Gastroesophageal sphincter (tissue), 4 donors: ENCODE results near the gene DES. TPM values are rescaled to one million over a fixed set of nuclear protein-coding genes. Genes with fewer than 3 reads are reported as not detected.

Experiments used
- ATAC-seq: fragments of 150-250 bp; one replicate; pipeline ENCODE4 v1.9.1; 2016; ENCODE audit warnings: mild to moderate bottlenecking, moderate library complexity
- H3K27ac ChIP-seq, 4 donors: fragments of 200-600 bp; sonication (generic) in 3 of 4; 1 replicate in 3 of 4; 2 replicates in 1 of 4; pipeline ENCODE4 v1.5.1; 2016 to 2019
- H3K27me3 ChIP-seq: fragments of 200-600 bp; sonication (generic); one replicate; pipeline ENCODE4 v1.5.1; 2019
- H3K36me3 ChIP-seq, 2 donors: fragments of 200-600 bp; sonication (generic); one replicate each; pipeline ENCODE4 v1.5.1; 2019; ENCODE audit warnings: control low read depth in 1 of 2
- H3K4me1 ChIP-seq, 3 donors: fragments of 200-600 bp; sonication (generic); 1 replicate in 2 of 3; 2 replicates in 1 of 3; pipeline ENCODE4 v1.5.1; 2016 to 2019; ENCODE audit warnings: control low read depth in 2 of 3
- H3K4me3 ChIP-seq, 2 donors: fragments of 200-600 bp; sonication (generic); one replicate each; pipeline ENCODE4 v1.5.1; 2019; ENCODE audit warnings: mild to moderate bottlenecking in 1 of 2, moderate library complexity in 1 of 2
- H3K9me3 ChIP-seq, 3 donors: fragments of 200-600 bp; sonication (generic); one replicate each; pipeline ENCODE4 v1.5.1; 2017 to 2019; ENCODE audit warnings: control low read depth in 2 of 3
- EP300 ChIP-seq: sonication (generic); formaldehyde crosslinking; IDR thresholded peaks from one replicate; pipeline ENCODE4 v1.6.1; 2017; ENCODE audit warnings: antibody characterized with exemption, mild to moderate bottlenecking
- POLR2A ChIP-seq, 2 donors: fragments of 450-650 bp; IDR thresholded peaks; one replicate each; pipeline ENCODE4 v1.6.1; 2017; ENCODE audit warnings: antibody characterized with exemption in 2 of 2, mild to moderate bottlenecking in 2 of 2, moderate library complexity in 1 of 2
- POLR2AphosphoS5 ChIP-seq: sonication (generic); formaldehyde crosslinking; IDR thresholded peaks from one replicate; pipeline ENCODE4 v1.6.1; 2017; ENCODE audit warnings: antibody characterized with exemption
- WGBS, 2 donors: methylation state at CpG; one replicate each; pipeline ENCODE4 v1.1.5; 2018; ENCODE audit warnings: low coverage in 1 of 2; 5-methylcytosine and 5-hydroxymethylcytosine counted together
- total RNA-seq, 4 donors: library from RNA; depleted of rRNA; stranded (reverse); fragments of >200 nt; gene quantifications; one replicate each; pipeline ENCODE4 v1.1.0, GENCODE V29; 2016
- TF ChIP-seq, protein P1 (sequence below), 4 experiments: fragments of 200-600 bp in 2 of 4; fragments of 450-650 bp in 2 of 4; sonication (generic) in 1 of 4; IDR thresholded peaks; one replicate each; pipeline ENCODE4 v1.5.1; 2017 to 2019; ENCODE audit warnings: antibody characterized with exemption in 4 of 4, mild to moderate bottlenecking in 2 of 4, moderate library complexity in 2 of 4

DES gene
- total RNA-seq, 4 donors from 2014 or later: 10,852 to 31,720 (median 15,007) TPM

DNA sequence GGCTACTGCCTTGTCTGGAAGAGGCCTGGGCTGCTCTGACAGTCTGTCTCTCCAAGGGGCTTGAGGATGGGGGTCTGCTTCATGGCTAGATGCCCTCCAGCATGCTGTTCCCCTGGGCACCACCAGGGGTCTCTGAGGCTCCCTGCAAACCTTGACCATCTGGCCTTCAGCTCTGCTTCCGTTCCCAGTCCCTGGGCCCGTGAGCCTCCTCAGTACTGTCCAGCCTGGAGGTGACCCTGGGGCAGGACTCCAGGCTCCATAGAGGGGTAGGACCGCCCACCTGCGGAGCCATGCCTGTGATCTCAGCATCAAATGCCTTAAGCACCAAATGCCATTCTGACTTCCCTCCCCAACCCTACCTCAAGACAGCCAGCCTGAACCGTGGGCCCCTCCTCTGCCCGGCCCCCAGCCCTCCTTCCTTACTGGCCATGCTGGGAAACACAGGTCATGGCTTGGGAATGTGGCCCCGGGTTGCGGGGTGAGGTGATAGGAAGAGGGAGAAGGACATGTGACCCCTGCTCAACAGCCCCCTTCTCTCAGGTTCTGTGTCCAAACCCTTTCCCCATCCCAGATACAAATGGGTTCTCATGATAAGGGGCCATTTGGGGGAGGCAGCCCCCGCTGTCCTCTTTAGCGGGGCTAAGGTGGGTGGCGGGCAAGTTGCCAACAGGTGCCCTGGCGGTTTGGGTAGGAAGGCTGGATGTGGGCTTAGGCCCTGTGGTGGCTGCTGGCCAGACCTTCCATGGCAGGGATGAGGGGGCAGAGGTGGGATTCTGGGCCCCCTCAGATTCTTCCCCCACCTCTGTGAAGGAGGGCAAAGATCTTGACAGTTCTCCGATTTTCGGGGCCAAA is 41.5 kb downstream of the DES start:
- Histone ChIP-seq H3K9me3 (no peaks in the 10 kb centered on the region), H3K4me1 (peaks cover 4 to 100% (median 16%) of the 10 kb centered on the region in 3 donors), H3K27ac (peak overlapping the region; percentile 93 to 97 (median 96)), H3K4me3 (peak overlapping the region in 1 of 2 donors; percentile 40), H3K36me3 (peaks cover 0 to 38% of the 10 kb centered on the region in 2 donors), H3K27me3 (no peaks in the 10 kb centered on the region)
- peak; percentile 56 for ATAC-seq
- TF ChIP-seq POLR2AphosphoS5: peak; percentile 17
- TF ChIP-seq, protein P1, sequence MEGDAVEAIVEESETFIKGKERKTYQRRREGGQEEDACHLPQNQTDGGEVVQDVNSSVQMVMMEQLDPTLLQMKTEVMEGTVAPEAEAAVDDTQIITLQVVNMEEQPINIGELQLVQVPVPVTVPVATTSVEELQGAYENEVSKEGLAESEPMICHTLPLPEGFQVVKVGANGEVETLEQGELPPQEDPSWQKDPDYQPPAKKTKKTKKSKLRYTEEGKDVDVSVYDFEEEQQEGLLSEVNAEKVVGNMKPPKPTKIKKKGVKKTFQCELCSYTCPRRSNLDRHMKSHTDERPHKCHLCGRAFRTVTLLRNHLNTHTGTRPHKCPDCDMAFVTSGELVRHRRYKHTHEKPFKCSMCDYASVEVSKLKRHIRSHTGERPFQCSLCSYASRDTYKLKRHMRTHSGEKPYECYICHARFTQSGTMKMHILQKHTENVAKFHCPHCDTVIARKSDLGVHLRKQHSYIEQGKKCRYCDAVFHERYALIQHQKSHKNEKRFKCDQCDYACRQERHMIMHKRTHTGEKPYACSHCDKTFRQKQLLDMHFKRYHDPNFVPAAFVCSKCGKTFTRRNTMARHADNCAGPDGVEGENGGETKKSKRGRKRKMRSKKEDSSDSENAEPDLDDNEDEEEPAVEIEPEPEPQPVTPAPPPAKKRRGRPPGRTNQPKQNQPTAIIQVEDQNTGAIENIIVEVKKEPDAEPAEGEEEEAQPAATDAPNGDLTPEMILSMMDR (IDR thresholded peaks at IDR 0.05): peak in 3 of 4 experiments; percentile 91 to 93 (median 93)
- TF ChIP-seq POLR2A (IDR thresholded peaks at IDR 0.05): no peak
- 37% methylated on average over 4 of the region's 14 CpGs; no CpG with 5 or more reads in 1 of the 2 donors for WGBS, 2 donors

DNA sequence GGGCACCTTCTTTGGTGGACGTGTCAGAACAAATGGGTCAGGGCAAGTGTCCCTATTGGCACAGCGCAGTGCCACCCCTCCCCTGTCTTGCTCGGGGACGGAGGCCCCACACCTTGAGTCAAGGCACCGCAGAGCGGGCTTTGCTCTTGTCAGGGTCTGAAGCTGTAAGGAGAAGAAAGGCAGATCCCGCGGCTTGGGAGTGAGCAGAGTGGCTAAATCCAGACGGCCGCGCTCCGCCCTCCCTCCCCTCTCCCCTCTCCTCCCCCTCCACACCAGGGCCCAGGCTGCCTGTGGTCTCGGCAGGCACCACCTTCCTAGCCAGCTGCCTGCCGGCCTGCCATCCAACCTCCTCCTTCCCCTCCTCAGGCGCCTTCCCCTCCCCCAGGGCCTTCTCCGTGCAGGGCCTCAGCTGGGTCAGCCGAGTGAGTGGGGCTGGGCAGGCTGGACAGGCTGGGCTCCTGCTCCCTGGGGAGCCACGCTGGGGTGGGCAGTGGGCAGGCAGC is 42.3 kb downstream of the DES start:
- peak overlapping the region; percentile 93 to 97 (median 96) for H3K27ac ChIP-seq
- H3K36me3 ChIP-seq: peaks cover 0 to 44% of the 10 kb centered on the region in 2 donors
- H3K4me3 ChIP-seq: peak overlapping the region in 1 of 2 donors; percentile 40
- no CpG with 5 or more reads among the region's 18 CpGs for WGBS, 2 donors
- peaks cover 7 to 100% (median 22%) of the 10 kb centered on the region in 3 donors for H3K4me1 ChIP-seq
- TF ChIP-seq, protein P1 (IDR thresholded peaks at IDR 0.05): no peak
- TF ChIP-seq POLR2A (IDR thresholded peaks at IDR 0.05) (peak; percentile 43 to 50), POLR2AphosphoS5 (peak; percentile 70), EP300 (peak; percentile 37)
- ATAC-seq: peak; percentile 87
- H3K9me3 ChIP-seq: no peaks in the 10 kb centered on the region
- no peaks in the 10 kb centered on the region for H3K27me3 ChIP-seq

DNA sequence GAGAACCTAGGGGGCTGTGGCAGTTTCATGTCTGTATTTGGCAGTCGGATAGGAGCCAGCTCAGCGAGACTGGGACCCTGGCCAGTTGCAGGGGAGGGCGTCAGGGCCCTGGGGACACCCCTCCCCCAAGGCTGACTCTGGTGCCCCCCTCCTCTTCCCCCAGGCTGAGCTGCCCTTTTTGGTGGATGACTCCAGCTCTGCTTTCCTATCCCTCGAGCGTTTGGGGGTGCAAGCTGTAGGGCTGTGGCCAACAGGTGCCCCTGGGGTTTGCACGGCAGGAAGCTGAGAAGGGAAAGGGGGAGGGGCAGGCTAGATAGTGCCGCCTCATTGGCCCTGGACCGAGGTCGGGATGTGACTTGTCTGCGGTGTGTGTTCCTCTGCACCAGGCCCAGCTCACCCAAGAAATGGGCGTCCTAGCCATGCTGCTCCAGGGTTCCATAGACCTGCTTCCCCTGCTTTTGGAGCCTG is 42.9 kb downstream of the DES start:
- WGBS, 2 donors: 8% methylated on average over 8 of the region's 11 CpGs; no CpG with 5 or more reads in 1 of the 2 donors
- Histone ChIP-seq H3K36me3 (peaks cover 0 to 44% of the 10 kb centered on the region in 2 donors), H3K9me3 (no peaks in the 10 kb centered on the region), H3K27ac (peak overlapping the region; percentile 93 to 97 (median 96)), H3K27me3 (no peaks in the 10 kb centered on the region), H3K4me1 (peaks cover 7 to 100% (median 23%) of the 10 kb centered on the region in 3 donors), H3K4me3 (peak overlapping the region; percentile 10 to 40)
- ATAC-seq: peak; percentile 56
- peak; percentile 7 for TF ChIP-seq POLR2AphosphoS5
- TF ChIP-seq, protein P1 (IDR thresholded peaks at IDR 0.05): no peak

DNA sequence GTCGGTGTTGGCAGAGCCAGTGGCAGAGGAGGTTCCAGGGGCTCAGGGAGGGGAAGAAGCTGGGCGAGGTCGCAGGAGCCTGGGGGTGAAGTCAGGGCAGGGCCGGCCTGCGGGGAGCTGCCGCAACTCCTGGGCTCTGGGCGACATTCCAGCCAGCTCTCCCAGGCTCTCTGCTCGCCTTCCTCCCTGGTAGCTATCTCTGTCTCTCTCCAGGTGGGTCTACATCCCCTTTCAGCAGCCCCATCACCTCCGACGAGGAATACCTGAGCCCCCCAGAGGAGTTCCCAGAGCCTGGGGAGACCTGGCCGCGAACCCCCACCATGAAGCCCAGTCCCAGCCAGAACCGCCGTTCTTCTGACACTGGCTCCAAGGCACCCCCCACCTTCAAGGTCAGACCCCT is 43.5 kb downstream of the DES start:
- Histone ChIP-seq H3K27ac (peak overlapping the region; percentile 93 to 97 (median 96)), H3K27me3 (no peaks in the 10 kb centered on the region), H3K36me3 (peaks cover 0 to 46% of the 10 kb centered on the region in 2 donors), H3K9me3 (no peaks in the 10 kb centered on the region), H3K4me1 (peaks cover 7 to 100% (median 23%) of the 10 kb centered on the region in 3 donors), H3K4me3 (peak overlapping the region; percentile 10 to 40)
- no peak for ATAC-seq
- WGBS, 2 donors: 69% methylated on average over 3 of the region's 14 CpGs; no CpG with 5 or more reads in 1 of the 2 donors
- TF ChIP-seq POLR2A (IDR thresholded peaks at IDR 0.05) (no peak), EP300 (no peak), POLR2AphosphoS5 (no peak)
- TF ChIP-seq, protein P1 (IDR thresholded peaks at IDR 0.05): no peak
